Stimulated activated CD4-positive, alpha-beta T cell treated with anti-CD3 and anti-CD28 coated beads, Interleukin-12 subunit alpha, Interleukin-12 subunit beta, amount 100 ng/mL, for 24 hours (primary cell): Measurements from ENCODE around the gene ZNF727.
"Not testable (repeated sequence)": the region's sequence is repeated elsewhere in the genome, so short reads cannot be mapped to it uniquely, and the experiment has no call there.

Experiments
- DNase-seq, 2 experiments: peaks; one replicate each; pipeline ENCODE4 v3.0.0-alpha.2; 2020; ENCODE audit warnings: low read depth in 2 of 2

ZNF727 gene

GRCh38 chr7:64045301-64046040, at the start of gene ZNF727:
Gene ZNF727, plus strand, starts transcription at chr7:64045434. Its CDS starts 188 bp downstream, at chr7:64045622.
- DNase-seq: peak; percentile 9 to 18

- no peak for DNase-seq
These were observed 46.7 kb upstream of the ZNF727 start, which contains the start of gene ZNF722 for GRCh38 chr7:63998549-63998948. Gene ZNF722, plus strand, starts transcription at chr7:63998849. Its CDS starts 113 bp downstream, at chr7:63998962.

DNA sequence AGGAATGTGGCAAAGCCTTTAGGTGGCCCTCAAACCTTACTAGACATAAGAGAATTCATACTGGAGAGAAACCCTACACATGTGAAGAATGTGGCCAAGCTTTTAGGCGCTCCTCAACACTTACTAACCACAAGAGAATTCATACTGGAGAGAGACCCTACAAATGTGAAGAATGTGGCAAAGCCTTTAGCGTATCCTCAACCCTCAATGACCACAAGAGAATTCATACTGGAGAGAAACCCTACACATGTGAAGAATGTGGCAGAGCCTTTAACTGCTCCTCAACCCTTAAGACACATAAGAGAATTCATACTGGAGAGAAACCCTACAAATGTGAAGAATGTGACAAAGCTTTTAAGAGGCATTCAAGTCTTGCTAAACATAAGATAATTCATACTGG, 29.7 kb upstream of the ZNF727 start:
- DNase-seq: not testable (repeated sequence)

DNA sequence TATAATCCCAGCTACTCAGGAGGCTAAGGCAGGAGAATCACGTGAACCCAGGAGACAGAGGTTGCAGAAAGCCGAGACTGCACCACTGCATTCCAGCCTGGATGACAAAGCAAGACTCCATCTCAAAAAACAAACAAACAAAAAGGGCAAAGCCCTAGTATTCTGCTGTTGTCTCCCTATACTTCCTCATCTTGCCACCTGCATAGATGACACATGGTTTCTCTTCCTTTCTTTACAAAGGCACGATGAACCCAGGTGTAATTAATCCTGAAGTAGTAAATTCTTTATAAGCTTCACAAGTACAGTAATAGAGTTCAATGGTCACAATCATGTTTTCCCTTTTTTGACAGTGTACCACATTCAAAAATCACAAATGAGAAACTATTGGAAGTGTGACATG, 9.8 kb upstream of the ZNF727 start:
- no peak for DNase-seq

DNA sequence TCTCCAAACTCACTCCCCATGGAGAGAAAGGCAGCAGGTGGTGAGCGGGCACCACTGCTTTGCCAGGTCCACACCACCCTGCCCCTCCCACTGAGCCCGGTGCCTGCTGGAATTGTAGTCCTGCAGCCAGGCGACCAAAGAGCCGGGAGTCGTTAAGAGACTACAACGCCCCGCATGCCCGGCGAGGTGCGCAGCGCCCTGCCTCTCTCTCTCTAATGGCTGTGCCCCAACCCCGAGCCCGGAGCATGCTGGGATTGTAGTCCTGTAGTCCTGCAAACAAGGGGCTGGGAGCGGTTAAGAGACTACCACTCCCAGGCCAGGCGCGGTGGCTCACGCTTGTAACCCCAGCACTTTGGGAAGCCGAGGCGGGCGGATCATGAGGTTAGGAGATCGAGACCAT, 8.1 kb upstream of the ZNF727 start:
- DNase-seq: no peak

DNA sequence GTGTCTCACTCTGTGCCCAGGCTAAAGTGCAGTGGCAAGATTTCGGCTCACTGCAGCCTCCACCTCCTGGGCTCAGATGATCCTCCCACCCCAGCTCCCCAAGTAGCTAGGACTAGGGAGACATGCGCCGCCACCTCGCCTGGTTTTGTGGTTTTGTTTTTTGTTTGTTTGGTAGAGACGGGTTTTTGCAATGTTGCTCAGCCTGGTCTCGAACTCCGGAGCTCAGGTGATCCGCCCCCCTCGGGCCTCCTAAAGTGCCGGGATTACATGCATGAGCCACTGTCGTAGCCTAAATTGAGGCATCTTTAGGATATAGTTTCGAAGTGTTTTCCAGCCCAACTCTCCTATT, 781 bp downstream of the ZNF727 start:
- no peak for DNase-seq

DNA sequence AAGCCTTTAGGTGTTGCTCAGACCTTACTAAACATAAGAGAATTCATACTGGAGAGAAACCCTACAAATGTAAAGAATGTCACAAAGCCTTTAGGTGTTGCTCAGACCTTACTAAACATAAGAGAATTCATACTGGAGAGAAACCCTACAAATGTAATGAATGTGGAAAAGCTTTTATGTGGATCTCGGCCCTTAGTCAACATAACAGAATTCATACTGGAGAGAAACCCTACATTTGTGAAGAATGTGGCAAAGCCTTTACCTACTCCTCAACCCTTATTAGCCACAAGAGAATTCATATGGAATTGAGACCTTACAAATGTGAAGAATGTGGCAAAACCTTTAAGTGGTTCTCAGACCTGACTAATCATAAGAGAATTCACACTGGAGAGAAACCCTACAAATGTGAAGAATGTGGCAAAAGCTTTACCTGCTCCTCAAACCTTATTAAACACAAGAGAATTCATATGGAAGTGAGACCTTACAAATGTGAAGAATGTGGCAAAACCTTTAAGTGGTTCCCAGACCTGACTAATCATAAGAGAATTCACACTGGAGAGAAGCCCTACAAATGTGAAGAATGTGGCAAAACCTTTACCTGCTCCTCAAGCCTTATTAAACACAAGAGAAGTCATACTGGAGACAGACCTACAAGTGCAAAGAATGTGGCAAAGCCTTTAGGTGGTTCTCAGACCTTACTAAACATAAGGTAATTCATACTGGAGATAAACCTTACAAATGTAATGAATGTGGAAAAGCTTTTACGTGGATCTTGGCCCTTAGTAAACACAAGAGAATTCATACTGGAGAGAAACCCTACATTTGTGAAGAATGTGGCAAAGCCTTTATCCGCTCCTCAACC, 32.8 kb downstream of the ZNF727 start:
- not testable (repeated sequence) for DNase-seq

- DNase-seq: no peak
These were observed 33.4 kb downstream of the ZNF727 start for GRCh38 chr7:64078699-64078994.

- no peak for DNase-seq
These were observed 42.3 kb downstream of the ZNF727 start for GRCh38 chr7:64087501-64087900.

GRCh38 chr7:64088863-64089262, 43.6 kb downstream of the ZNF727 start:
- DNase-seq: not testable (repeated sequence)
